ENCODE measurements around the gene GTF2B.
"Not testable (repeated sequence)": the region's sequence is repeated elsewhere in the genome, so short reads cannot be mapped to it uniquely, and the experiment has no call there.

DNA sequence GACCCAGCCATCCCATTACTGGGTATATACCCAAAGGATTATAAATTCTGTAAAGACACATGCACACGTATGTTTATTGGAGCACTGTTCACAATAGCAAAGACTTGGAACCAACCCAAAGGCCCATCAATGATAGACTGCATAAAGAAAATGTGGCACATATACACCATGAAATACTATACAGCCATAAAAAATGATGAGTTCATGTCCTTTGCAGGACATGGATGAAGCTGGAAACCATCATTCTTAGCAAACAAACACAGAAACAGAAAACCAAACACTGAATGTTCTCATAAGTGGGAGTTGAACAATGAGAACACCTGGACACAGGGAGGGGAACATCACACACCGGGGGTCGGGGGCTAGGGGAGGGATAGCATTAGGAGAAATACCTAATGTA is 71.7 kb downstream of the GTF2B start:
- TF ChIP-seq, protein P1, sequence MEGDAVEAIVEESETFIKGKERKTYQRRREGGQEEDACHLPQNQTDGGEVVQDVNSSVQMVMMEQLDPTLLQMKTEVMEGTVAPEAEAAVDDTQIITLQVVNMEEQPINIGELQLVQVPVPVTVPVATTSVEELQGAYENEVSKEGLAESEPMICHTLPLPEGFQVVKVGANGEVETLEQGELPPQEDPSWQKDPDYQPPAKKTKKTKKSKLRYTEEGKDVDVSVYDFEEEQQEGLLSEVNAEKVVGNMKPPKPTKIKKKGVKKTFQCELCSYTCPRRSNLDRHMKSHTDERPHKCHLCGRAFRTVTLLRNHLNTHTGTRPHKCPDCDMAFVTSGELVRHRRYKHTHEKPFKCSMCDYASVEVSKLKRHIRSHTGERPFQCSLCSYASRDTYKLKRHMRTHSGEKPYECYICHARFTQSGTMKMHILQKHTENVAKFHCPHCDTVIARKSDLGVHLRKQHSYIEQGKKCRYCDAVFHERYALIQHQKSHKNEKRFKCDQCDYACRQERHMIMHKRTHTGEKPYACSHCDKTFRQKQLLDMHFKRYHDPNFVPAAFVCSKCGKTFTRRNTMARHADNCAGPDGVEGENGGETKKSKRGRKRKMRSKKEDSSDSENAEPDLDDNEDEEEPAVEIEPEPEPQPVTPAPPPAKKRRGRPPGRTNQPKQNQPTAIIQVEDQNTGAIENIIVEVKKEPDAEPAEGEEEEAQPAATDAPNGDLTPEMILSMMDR (conservative IDR thresholded peaks at IDR 0.05; ENCODE audit: low read depth in 2 of 2) = not testable (repeated sequence)
- not testable (repeated sequence) for TF ChIP-seq EZH2phosphoT487 (IDR thresholded peaks at IDR 0.05; ENCODE audit: unreplicated experiment); CREB1 (CRISPR knock-in tag; IDR thresholded peaks at IDR 0.05; ENCODE audit: low read depth)
